Thyroid gland (tissue), 4 donors: Measurements from ENCODE around the gene DAB2IP.

ENCODE experiments used
- CTCF ChIP-seq, 6 experiments: fragments of 200-600 bp in 3 of 6; fragments of 450-650 bp in 3 of 6; sonication (generic) in 3 of 6; IDR thresholded peaks; one replicate each; pipeline ENCODE4 v1.5.1; 2016 to 2019; ENCODE audit warnings: antibody characterized with exemption in 6 of 6, mild to moderate bottlenecking in 2 of 6, inconsistent platforms in 1 of 6, moderate library complexity in 1 of 6
- POLR2A ChIP-seq, 2 donors: fragments of 450-650 bp; IDR thresholded peaks; one replicate each; pipeline ENCODE4 v1.6.1; 2017; ENCODE audit warnings: antibody characterized with exemption in 2 of 2, mild to moderate bottlenecking in 2 of 2, moderate library complexity in 1 of 2

- no peak for TF ChIP-seq CTCF (IDR thresholded peaks at IDR 0.05)
- TF ChIP-seq POLR2A (IDR thresholded peaks at IDR 0.05), result no peak
Observed at GRCh38 chr9:121738411-121738810, 87.0 kb downstream of the DAB2IP start.
